ENCODE data around the gene CAMK2B. TPM values are rescaled to one million over a fixed set of nuclear protein-coding genes. Genes with fewer than 3 reads are reported as not detected.

CAMK2B gene
- polyA plus RNA-seq, 2 of the 4 experiments (the other 2 are of a cell fraction), result 0.17 TPM; not detected in 1

- TF ChIP-seq POLR2A (IDR thresholded peaks at IDR 0.05; ENCODE audit: low read length) (no peak), MAFK (IDR thresholded peaks at IDR 0.05; ENCODE audit: partially characterized antibody) (no peak), KDM1A (IDR thresholded peaks at IDR 0.05; ENCODE audit: low read depth) (no peak)
These were observed 47.5 kb downstream of the CAMK2B start (continued) for GRCh38 chr7:44277851-44278250.

DNA sequence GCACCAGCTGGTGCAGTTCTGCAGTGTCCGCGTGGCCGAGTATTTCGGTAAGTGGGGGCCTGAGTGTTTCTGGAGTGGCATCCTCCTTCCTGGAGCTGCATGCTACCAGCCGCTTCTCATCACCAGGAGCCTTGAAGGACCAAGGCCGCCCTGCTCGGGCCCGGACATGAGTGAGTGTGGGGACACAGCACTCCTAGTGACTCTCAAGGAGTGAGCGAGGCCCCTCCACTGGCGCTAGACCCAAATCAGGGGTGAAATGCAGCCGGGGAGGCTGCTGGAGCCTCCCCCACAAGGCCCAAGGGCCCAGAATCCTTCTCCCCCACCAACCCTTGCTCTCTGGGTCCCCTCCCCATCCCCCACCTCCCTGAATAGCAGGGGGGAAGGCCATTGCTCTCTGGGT lies 48.0 kb downstream of the CAMK2B start:
- ATAC-seq (no peak), DNase-seq (ENCODE audit: low read depth in 1 of 2, low spot score in 1 of 2) (no peak), FAIRE-seq (no peak)
- Histone ChIP-seq H3K4me3 (no peak overlapping the region), H3K27ac (no peak overlapping the region), H3K9me3 (no peaks in the 10 kb centered on the region), H3K4me2 (no peak overlapping the region), H3K4me1 (no peaks in the 10 kb centered on the region)
- POLR2A ChIA-PET, result no interaction called here
- 79% methylated on average over 11 of the region's 11 CpGs for WGBS (ENCODE audit: missing lambda C conversion rate)
- CTCF ChIA-PET, result interaction anchor here (4.4 kb wide), 1 partner anchor 36 kb away, joined by 13 read pairs; no protein-coding TSS in a partner anchor
- TF ChIP-seq EP300 (IDR thresholded peaks at IDR 0.05) (no peak), PBX3 (IDR thresholded peaks at IDR 0.05) (no peak), MAFK (IDR thresholded peaks at IDR 0.05; ENCODE audit: partially characterized antibody) (no peak), BCL3 (IDR thresholded peaks at IDR 0.05) (no peak), FOSL2 (IDR thresholded peaks at IDR 0.05) (no peak), FOSL2 (CRISPR knock-in tag; IDR thresholded peaks at IDR 0.05) (no peak), ZC3H11A (IDR thresholded peaks at IDR 0.05) (no peak), HEYL (CRISPR knock-in tag; IDR thresholded peaks at IDR 0.05) (no peak), CEBPB (IDR thresholded peaks at IDR 0.05) (no peak), HOXA7 (CRISPR knock-in tag; IDR thresholded peaks at IDR 0.05) (no peak), SREBF2 (IDR thresholded peaks at IDR 0.05) (no peak), EHF (CRISPR knock-in tag; IDR thresholded peaks at IDR 0.05) (no peak), MAZ (IDR thresholded peaks at IDR 0.05; ENCODE audit: borderline replicate concordance, low read depth, low read length) (no peak), CBX2 (IDR thresholded peaks at IDR 0.05; ENCODE audit: borderline replicate concordance, low read depth) (no peak)
- TF ChIP-seq, protein P1, sequence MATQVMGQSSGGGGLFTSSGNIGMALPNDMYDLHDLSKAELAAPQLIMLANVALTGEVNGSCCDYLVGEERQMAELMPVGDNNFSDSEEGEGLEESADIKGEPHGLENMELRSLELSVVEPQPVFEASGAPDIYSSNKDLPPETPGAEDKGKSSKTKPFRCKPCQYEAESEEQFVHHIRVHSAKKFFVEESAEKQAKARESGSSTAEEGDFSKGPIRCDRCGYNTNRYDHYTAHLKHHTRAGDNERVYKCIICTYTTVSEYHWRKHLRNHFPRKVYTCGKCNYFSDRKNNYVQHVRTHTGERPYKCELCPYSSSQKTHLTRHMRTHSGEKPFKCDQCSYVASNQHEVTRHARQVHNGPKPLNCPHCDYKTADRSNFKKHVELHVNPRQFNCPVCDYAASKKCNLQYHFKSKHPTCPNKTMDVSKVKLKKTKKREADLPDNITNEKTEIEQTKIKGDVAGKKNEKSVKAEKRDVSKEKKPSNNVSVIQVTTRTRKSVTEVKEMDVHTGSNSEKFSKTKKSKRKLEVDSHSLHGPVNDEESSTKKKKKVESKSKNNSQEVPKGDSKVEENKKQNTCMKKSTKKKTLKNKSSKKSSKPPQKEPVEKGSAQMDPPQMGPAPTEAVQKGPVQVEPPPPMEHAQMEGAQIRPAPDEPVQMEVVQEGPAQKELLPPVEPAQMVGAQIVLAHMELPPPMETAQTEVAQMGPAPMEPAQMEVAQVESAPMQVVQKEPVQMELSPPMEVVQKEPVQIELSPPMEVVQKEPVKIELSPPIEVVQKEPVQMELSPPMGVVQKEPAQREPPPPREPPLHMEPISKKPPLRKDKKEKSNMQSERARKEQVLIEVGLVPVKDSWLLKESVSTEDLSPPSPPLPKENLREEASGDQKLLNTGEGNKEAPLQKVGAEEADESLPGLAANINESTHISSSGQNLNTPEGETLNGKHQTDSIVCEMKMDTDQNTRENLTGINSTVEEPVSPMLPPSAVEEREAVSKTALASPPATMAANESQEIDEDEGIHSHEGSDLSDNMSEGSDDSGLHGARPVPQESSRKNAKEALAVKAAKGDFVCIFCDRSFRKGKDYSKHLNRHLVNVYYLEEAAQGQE (IDR thresholded peaks at IDR 0.05), result no peak
- TF ChIP-seq, protein P2, sequence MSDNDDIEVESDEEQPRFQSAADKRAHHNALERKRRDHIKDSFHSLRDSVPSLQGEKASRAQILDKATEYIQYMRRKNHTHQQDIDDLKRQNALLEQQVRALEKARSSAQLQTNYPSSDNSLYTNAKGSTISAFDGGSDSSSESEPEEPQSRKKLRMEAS (IDR thresholded peaks at IDR 0.05), result no peak

- FAIRE-seq, result no peak
These were observed 48.7 kb downstream of the CAMK2B start for GRCh38 chr7:44276571-44277221.

More at GRCh38 chr7:44276571-44277221, 48.7 kb downstream of the CAMK2B start:
- ATAC-seq (no peak), DNase-seq (ENCODE audit: low read depth in 1 of 2, low spot score in 1 of 2) (no peak)
- H3K4me2 ChIP-seq, result no peak overlapping the region
- H3K4me3 ChIP-seq, result no peak overlapping the region
- ChIA-PET POLR2A (no interaction called here), CTCF (interaction anchor here (4.4 kb wide), 1 partner anchor 35 kb away, joined by 13 read pairs; no protein-coding TSS in a partner anchor)
- no peak overlapping the region for H3K27ac ChIP-seq
- H3K4me1 ChIP-seq, result no peaks in the 10 kb centered on the region
- WGBS (ENCODE audit: missing lambda C conversion rate), result 61% methylated on average over 10 of the region's 20 CpGs
- no peaks in the 10 kb centered on the region for H3K9me3 ChIP-seq
- TF ChIP-seq KDM5A (IDR thresholded peaks at IDR 0.05), result no peak
- TF ChIP-seq MYC (IDR thresholded peaks at IDR 0.05; ENCODE audit: borderline replicate concordance, low read length), result no peak
- no peak for TF ChIP-seq POLR2A (IDR thresholded peaks at IDR 0.05; ENCODE audit: low read length)
- no peak for TF ChIP-seq CEBPB (IDR thresholded peaks at IDR 0.05)
- no peak for TF ChIP-seq PBX3 (IDR thresholded peaks at IDR 0.05)
- no peak for TF ChIP-seq RARB (CRISPR knock-in tag; IDR thresholded peaks at IDR 0.05)
- TF ChIP-seq, protein P3, sequence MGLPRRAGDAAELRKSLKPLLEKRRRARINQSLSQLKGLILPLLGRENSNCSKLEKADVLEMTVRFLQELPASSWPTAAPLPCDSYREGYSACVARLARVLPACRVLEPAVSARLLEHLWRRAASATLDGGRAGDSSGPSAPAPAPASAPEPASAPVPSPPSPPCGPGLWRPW (IDR thresholded peaks at IDR 0.05), result no peak
- TF ChIP-seq JUN (IDR thresholded peaks at IDR 0.05), result no peak
- TF ChIP-seq, protein P4, sequence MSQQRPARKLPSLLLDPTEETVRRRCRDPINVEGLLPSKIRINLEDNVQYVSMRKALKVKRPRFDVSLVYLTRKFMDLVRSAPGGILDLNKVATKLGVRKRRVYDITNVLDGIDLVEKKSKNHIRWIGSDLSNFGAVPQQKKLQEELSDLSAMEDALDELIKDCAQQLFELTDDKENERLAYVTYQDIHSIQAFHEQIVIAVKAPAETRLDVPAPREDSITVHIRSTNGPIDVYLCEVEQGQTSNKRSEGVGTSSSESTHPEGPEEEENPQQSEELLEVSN (IDR thresholded peaks at IDR 0.05; ENCODE audit: borderline replicate concordance, low read depth), result no peak
- TF ChIP-seq MAFK (IDR thresholded peaks at IDR 0.05; ENCODE audit: partially characterized antibody), result no peak
- TF ChIP-seq ESRRA (IDR thresholded peaks at IDR 0.05; ENCODE audit: borderline replicate concordance, low read length), result no peak
- TF ChIP-seq ZC3H11A (IDR thresholded peaks at IDR 0.05), result no peak
- TF ChIP-seq NR3C1 (IDR thresholded peaks at IDR 0.05), result no peak
- no peak for TF ChIP-seq EHMT2 (IDR thresholded peaks at IDR 0.05; ENCODE audit: low read depth)
